LNCAP (cell line): Measurements from ENCODE around the gene COL24A1.

Experiments
- CTCF ChIP-seq: fragments of 450-650 bp; IDR thresholded peaks from 2 replicates; pipeline ENCODE4 v1.5.1; 2017; ENCODE audit warnings: mild to moderate bottlenecking

Gene COL24A1

GRCh38 chr1:85998105-85998855 lies 158.3 kb downstream of the COL24A1 start:
- no peak for TF ChIP-seq CTCF

GRCh38 chr1:85992791-85993190 lies 163.8 kb downstream of the COL24A1 start:
- no peak for TF ChIP-seq CTCF

- no peak for TF ChIP-seq CTCF
Measured at GRCh38 chr1:85991261-85991660, 165.3 kb downstream of the COL24A1 start.

DNA sequence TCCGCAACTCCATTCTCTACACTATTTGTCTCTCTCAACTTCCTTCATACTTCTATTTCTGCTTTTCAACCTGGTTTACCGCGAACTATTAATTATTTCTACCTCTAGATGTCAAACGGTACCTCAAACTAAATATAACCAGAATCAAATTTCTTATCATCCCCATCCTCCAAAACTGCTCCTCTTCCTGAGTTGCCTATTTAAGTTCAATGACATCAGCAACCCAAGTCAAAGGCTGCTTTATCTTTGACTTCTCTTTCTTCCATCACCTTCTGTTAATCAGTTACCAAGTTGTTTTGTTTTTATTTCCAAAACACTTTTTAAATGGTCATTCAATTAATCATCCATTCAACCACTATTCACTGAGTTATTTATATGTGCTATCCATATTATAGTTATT lies 171.9 kb downstream of the COL24A1 start:
- no peak for TF ChIP-seq CTCF

GRCh38 chr1:85983316-85983715 lies 173.3 kb downstream of the COL24A1 start:
- no peak for TF ChIP-seq CTCF

- no peak for TF ChIP-seq CTCF
Measured at GRCh38 chr1:85976516-85977205, 179.9 kb downstream of the COL24A1 start.

DNA sequence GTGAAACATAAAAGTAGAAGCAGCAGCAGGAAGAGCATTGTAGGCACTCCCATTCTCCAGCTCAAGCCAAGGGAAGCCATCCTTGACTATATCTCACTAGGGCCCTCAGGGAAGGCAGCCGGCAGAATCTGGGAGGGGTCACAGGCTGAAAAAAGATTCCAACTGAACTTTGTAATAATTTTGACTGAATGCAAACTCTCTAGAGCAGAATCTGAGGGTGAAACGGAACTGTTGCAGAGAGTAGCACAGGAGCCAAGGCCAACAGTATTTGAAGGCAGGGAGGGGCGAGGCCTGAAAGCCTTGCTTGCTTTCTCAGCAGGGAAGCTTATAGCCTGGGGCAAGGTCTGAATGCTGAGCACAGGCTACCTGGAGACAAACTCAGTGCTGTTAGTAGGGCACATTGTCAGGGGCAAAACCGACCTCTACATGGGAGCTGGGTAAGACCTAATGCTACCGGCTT lies 180.6 kb downstream of the COL24A1 start:
- TF ChIP-seq CTCF: no peak
